ENCODE data around the gene GRIPAP1.

The GRIPAP1 gene

DNA sequence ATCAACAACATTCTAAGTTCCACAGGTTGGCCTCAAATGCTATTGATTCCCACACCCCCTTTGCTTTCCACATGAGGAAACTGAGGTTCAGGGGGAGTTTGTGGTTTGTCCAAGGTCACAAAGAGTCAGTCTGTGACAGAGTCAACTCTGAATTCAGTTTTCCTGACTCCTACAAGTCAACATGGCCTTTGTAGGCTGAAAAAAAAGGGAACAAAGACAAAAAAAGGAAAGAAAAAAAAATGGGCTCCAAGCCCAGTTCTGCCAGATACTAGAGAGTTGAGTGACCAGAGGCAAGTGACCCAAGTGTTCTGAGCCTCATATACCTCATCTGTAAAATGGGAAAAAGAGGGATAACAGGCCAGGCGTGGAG is 66.8 kb downstream of the GRIPAP1 start:
- peak overlapping the region; percentile 83 for H3K27ac Mint-ChIP-seq
- peaks cover 42% of the 10 kb centered on the region for H3K36me3 Mint-ChIP-seq
- peaks cover 67% of the 10 kb centered on the region for H3K4me1 Mint-ChIP-seq
- no peak for DNase-seq
- H3K27me3 Mint-ChIP-seq, result no peaks in the 10 kb centered on the region
- H3K4me3 Mint-ChIP-seq, result no peak overlapping the region
- CTCF ChIA-PET, result no interaction called here
- H3K9me3 Mint-ChIP-seq, result no peaks in the 10 kb centered on the region

DNA sequence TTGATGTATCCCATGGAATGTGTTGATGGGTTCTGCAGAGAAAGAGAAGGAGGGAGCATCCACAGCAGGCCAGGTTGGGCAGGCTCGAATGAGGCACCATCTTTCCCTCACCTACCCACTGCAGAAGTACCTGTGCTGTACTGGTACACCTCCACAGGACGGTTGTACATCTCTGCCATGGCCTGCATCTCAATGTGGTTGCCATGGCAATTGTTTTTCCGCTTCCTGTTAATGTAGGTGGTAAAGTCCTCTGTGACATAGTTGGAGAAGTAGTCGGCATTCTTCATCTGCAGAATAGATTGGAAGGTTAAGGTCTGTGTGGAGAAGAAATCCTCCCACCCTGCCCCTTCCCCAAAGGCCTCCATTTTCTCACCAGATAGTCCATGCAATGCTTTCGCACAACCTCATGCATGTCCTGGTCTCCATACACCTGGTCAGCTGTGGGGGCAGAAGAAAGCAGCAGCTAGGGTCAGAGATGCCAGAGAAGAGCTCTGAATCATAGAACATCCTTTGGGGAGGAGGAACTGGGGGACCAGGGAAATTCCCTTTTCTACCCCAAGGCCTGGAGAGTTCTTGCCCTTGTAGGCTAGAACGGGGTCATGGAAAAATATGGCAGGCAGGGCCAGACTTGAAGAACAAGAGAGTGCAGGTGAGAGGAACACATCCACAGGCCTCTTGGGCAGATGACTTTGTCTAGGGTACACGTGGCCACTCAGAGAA is 67.3 kb downstream of the GRIPAP1 start:
- H3K27ac Mint-ChIP-seq, result peak overlapping the region; percentile 83
- DNase-seq, result peak; percentile 54
- H3K27me3 Mint-ChIP-seq, result no peaks in the 10 kb centered on the region
- CTCF ChIA-PET, result no interaction called here
- H3K4me3 Mint-ChIP-seq, result no peak overlapping the region
- peaks cover 42% of the 10 kb centered on the region for H3K36me3 Mint-ChIP-seq
- H3K9me3 Mint-ChIP-seq, result no peaks in the 10 kb centered on the region
- H3K4me1 Mint-ChIP-seq, result peaks cover 64% of the 10 kb centered on the region

DNA sequence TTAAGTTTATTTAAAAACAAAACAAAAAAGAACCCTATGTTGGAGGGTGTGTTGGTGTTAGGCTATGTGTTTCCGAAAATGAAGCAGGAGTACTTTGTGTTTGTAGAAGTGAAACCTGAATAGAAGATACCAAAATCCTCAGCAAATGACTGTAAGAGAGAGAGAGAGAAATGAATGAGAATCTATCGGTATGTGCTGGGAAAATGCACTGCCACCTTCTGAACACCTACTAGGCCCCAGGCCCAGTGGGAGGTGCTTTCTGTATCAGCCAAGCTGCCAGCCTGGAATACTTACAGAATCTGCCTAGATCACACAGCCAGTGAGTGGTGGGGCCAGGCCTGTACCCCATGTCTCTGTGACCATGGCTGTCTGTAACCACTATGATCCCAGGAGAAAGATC is 68.3 kb downstream of the GRIPAP1 start:
- peak overlapping the region; percentile 83 for H3K27ac Mint-ChIP-seq
- peaks cover 54% of the 10 kb centered on the region for H3K4me1 Mint-ChIP-seq
- no peak overlapping the region for H3K4me3 Mint-ChIP-seq
- CTCF ChIA-PET, result no interaction called here
- no peak for DNase-seq
- no peaks in the 10 kb centered on the region for H3K27me3 Mint-ChIP-seq
- no peaks in the 10 kb centered on the region for H3K9me3 Mint-ChIP-seq
- H3K36me3 Mint-ChIP-seq, result peaks cover 42% of the 10 kb centered on the region

DNA sequence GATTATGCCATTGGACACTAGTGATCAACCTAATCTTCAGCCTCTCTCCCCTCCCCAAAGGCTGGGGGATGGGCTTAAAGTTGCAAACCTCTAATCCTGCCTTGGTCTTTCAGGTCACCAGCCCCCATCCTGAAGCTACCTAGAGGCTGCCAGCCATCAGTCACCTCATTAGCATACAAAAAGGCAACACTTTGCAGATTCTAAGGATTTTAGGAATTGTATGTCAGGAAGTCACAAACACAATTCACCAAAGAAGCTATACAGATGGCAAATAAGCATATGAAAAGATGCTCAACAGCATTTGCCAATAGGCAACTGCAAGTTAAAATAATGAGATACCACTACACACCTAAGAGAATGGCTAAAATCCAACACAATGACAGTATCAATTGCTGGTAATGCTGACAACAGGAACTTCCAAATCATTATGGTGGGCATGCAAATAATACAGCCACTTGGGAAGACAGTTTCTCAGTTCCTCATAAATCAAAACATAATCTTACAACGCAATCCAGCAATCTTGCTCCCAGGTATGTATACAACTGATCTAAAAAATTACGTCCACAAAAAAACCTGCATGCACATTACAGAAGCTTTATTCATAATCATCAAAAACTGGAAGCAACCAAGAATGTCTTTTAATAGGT is 74.2 kb downstream of the GRIPAP1 start:
- CTCF ChIA-PET, result no interaction called here
- peaks cover 38% of the 10 kb centered on the region for H3K36me3 Mint-ChIP-seq

DNA sequence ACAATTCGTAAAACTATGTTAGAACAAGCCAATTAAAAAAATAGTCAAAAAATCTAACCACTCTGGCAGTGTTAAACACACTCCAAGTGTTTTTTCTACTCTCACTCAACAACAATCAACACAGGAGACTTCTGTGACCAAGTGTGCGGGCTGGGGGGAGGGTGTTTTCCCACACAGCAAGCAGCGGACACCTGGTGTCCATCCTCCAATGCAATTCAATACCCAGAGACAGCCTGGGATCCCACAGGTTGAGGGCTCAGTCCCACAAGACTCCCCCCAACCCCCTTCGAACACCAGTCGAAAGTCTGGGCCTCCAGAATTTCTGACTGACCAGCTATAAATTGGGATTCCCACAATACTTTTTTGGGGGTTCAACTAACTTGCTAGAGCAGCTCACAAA is 74.9 kb downstream of the GRIPAP1 start:
- Mint-ChIP-seq H3K4me1 (peaks cover 31% of the 10 kb centered on the region), H3K27ac (no peak overlapping the region), H3K4me3 (no peak overlapping the region), H3K9me3 (no peaks in the 10 kb centered on the region), H3K36me3 (peaks cover 39% of the 10 kb centered on the region), H3K27me3 (no peaks in the 10 kb centered on the region)
- DNase-seq, result no peak
- CTCF ChIA-PET, result interaction anchor here (0.5 to 0.7 kb wide), 2 partner anchors 10 kb away, joined by 3 to 4 read pairs; no protein-coding TSS in a partner anchor

More for the DNA sequence above, 74.2 kb downstream of the GRIPAP1 start:
- H3K9me3 Mint-ChIP-seq, result no peaks in the 10 kb centered on the region
- no peak for DNase-seq
- H3K4me1 Mint-ChIP-seq, result peaks cover 26% of the 10 kb centered on the region
- H3K27me3 Mint-ChIP-seq, result no peaks in the 10 kb centered on the region
- H3K27ac Mint-ChIP-seq, result no peak overlapping the region
- no peak overlapping the region for H3K4me3 Mint-ChIP-seq

DNA sequence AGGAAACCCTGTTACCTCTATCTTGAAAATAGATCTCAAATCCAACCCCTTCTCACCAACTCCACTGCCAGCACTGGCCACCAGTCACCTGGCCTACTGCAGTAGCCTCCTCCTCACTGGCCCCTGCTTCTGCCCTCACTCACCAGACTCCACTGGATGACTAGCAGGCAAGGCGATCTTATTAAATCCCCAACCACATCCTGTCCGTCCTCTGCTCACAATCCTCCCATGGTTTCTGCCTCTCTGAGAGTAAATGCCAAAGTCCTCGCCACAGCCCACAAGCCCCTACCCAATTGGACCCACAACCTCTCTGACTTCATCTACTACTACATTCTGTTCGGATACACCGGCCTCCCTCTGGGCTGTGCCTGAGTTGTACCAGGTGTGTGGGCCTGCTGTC is 77.8 kb downstream of the GRIPAP1 start:
- CTCF ChIA-PET, result no interaction called here
- H3K9me3 Mint-ChIP-seq, result no peaks in the 10 kb centered on the region
- DNase-seq, result no peak
- peaks cover 52% of the 10 kb centered on the region for H3K4me1 Mint-ChIP-seq
- no peak overlapping the region for H3K4me3 Mint-ChIP-seq
- H3K27me3 Mint-ChIP-seq, result no peaks in the 10 kb centered on the region
- peaks cover 52% of the 10 kb centered on the region for H3K36me3 Mint-ChIP-seq
- peak overlapping the region; percentile 54 for H3K27ac Mint-ChIP-seq

DNA sequence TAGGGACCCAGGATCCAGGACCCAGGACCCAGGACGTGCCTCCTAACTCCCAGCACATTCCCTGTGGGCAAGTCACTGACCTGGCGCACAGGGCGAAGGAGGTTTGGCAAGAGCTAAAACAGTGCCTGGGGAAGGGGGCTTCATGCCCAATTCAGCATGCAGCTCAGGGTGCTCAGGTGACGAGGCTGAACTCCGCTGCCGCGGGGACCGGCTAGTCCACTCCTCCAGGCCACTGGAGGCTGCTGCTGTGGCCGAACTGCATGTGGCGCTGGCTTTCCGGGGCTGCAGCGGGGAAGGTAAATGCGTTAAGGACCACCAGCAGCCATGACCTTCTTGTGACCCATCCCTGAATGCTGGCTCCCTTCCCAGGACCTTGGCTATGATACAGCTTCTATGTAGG is 78.3 kb downstream of the GRIPAP1 start:
- Mint-ChIP-seq H3K27me3 (no peaks in the 10 kb centered on the region), H3K9me3 (no peaks in the 10 kb centered on the region), H3K27ac (no peak overlapping the region), H3K4me3 (no peak overlapping the region), H3K36me3 (peaks cover 52% of the 10 kb centered on the region), H3K4me1 (peaks cover 52% of the 10 kb centered on the region)
- CTCF ChIA-PET, result no interaction called here
- no peak for DNase-seq
